Measurements from ENCODE around the gene MCEE. TPM values are rescaled to one million over a fixed set of nuclear protein-coding genes. Genes with fewer than 3 reads are reported as not detected.

MCEE gene
- total RNA-seq, 1 donor from 2014 or later: 12.2 TPM

- peaks cover 60% of the 10 kb centered on the region for H3K4me1 Mint-ChIP-seq
- peak overlapping the region; percentile 91 for H3K27ac Mint-ChIP-seq
- ChIA-PET POLR2A (interaction anchor here (0.6 to 7.5 kb wide), 4 partner anchors 8 to 66 kb away, joined by 3 to 170 read pairs (median 5); partner anchors contain the start of genes MCEE and MPHOSPH10), CTCF (no interaction called here)
- peaks cover 14% of the 10 kb centered on the region for H3K36me3 Mint-ChIP-seq (ENCODE audit: low read depth)
- DNase-seq: no peak
- no peak for ATAC-seq (ENCODE audit: low read depth)
- H3K9me3 Mint-ChIP-seq: no peaks in the 10 kb centered on the region
- TF ChIP-seq CTCF (IDR thresholded peaks at IDR 0.05): no peak
- intact Hi-C loops (cut with micrococcal nuclease): loop anchor here (1.0 to 10.0 kb wide), 3 partner anchors 42 to 1150 kb away; partner anchors contain the start of genes ANKRD53 and MXD1
- H3K27me3 Mint-ChIP-seq: no peaks in the 10 kb centered on the region
- peak overlapping the region; percentile 63 for H3K4me3 Mint-ChIP-seq
Measured at GRCh38 chr2:71064754-71065621, 65.0 kb downstream of the MCEE start.

- DNase-seq: no peak
- H3K9me3 Mint-ChIP-seq: no peaks in the 10 kb centered on the region
- ChIA-PET POLR2A (interaction anchor here (1.3 kb wide), 2 partner anchors 12 to 67 kb away, joined by 3 to 5 read pairs; partner anchors contain the start of gene MPHOSPH10), CTCF (no interaction called here)
- H3K27ac Mint-ChIP-seq: peak overlapping the region; percentile 91
- H3K36me3 Mint-ChIP-seq (ENCODE audit: low read depth): peaks cover 9% of the 10 kb centered on the region
- H3K4me3 Mint-ChIP-seq: peak overlapping the region; percentile 2
- TF ChIP-seq CTCF (IDR thresholded peaks at IDR 0.05): no peak
- H3K27me3 Mint-ChIP-seq: no peaks in the 10 kb centered on the region
- peaks cover 52% of the 10 kb centered on the region for H3K4me1 Mint-ChIP-seq
- no peak for ATAC-seq (ENCODE audit: low read depth)
- intact Hi-C loops (cut with micrococcal nuclease): loop anchor here (1.0 to 10.0 kb wide), 2 partner anchors 41 to 1149 kb away; partner anchors contain the start of gene MXD1
Measured at GRCh38 chr2:71064110-71064611, 65.9 kb downstream of the MCEE start.

GRCh38 chr2:71063216-71063615 is 66.8 kb downstream of the MCEE start:
- no peak for TF ChIP-seq CTCF (IDR thresholded peaks at IDR 0.05)
- ChIA-PET CTCF (no interaction called here), POLR2A (no interaction called here)
- H3K27me3 Mint-ChIP-seq: no peaks in the 10 kb centered on the region
- intact Hi-C loops (cut with micrococcal nuclease): loop anchor here (10.0 kb wide), 1 partner anchor 1148 kb away; the partner anchor contains the start of gene MXD1
- H3K9me3 Mint-ChIP-seq: no peaks in the 10 kb centered on the region
- no peak for DNase-seq
- no peak for ATAC-seq (ENCODE audit: low read depth)
- peaks cover 5% of the 10 kb centered on the region for H3K36me3 Mint-ChIP-seq (ENCODE audit: low read depth)
- H3K27ac Mint-ChIP-seq: peak overlapping the region; percentile 91
- no peak overlapping the region for H3K4me3 Mint-ChIP-seq
- peaks cover 43% of the 10 kb centered on the region for H3K4me1 Mint-ChIP-seq

GRCh38 chr2:71060871-71061270 is 69.2 kb downstream of the MCEE start:
- H3K4me3 Mint-ChIP-seq: no peak overlapping the region
- H3K27me3 Mint-ChIP-seq: no peaks in the 10 kb centered on the region
- ATAC-seq (ENCODE audit: low read depth) (no peak), DNase-seq (no peak)
- no peaks in the 10 kb centered on the region for H3K36me3 Mint-ChIP-seq (ENCODE audit: low read depth)
- H3K9me3 Mint-ChIP-seq: no peaks in the 10 kb centered on the region
- CTCF ChIA-PET: no interaction called here
- H3K27ac Mint-ChIP-seq: no peak overlapping the region
- intact Hi-C loops (cut with micrococcal nuclease): loop anchor here (10.0 kb wide), 1 partner anchor 1146 kb away; the partner anchor contains the start of gene MXD1
- no peak for TF ChIP-seq CTCF (IDR thresholded peaks at IDR 0.05)
- peaks cover 28% of the 10 kb centered on the region for H3K4me1 Mint-ChIP-seq
- POLR2A ChIA-PET: no interaction called here

GRCh38 chr2:71060211-71060610 is 69.8 kb downstream of the MCEE start:
- ATAC-seq (ENCODE audit: low read depth): no peak
- ChIA-PET CTCF (no interaction called here), POLR2A (interaction anchor here (1.4 kb wide), 1 partner anchor 8 kb away, joined by 7 read pairs; the partner anchor contains the start of gene NAGK)
- TF ChIP-seq CTCF (IDR thresholded peaks at IDR 0.05): no peak
- no peak for DNase-seq
- H3K27ac Mint-ChIP-seq: no peak overlapping the region
- peaks cover 21% of the 10 kb centered on the region for H3K4me1 Mint-ChIP-seq
- H3K4me3 Mint-ChIP-seq: no peak overlapping the region
- H3K36me3 Mint-ChIP-seq (ENCODE audit: low read depth): no peaks in the 10 kb centered on the region
- no peaks in the 10 kb centered on the region for H3K9me3 Mint-ChIP-seq
- no peaks in the 10 kb centered on the region for H3K27me3 Mint-ChIP-seq
- intact Hi-C loops (cut with micrococcal nuclease): loop anchor here (10.0 kb wide), 1 partner anchor 1145 kb away; the partner anchor contains the start of gene MXD1
